Right lobe of liver (tissue), 4 donors: ENCODE measurements around the gene TBCCD1.

ENCODE experiments used
- CTCF ChIP-seq, 4 donors: fragments of 200-600 bp in 3 of 4; fragments of 450-650 bp in 1 of 4; IDR thresholded peaks; one replicate each; pipeline versions ENCODE4 v1.5.1 to v1.8.0; 2016 to 2022; ENCODE audit warnings: antibody characterized with exemption in 4 of 4, mild to moderate bottlenecking in 2 of 4
- POLR2A ChIP-seq: fragments of 450-650 bp; IDR thresholded peaks from one replicate; pipeline ENCODE4 v1.6.1; 2017; ENCODE audit warnings: antibody characterized with exemption, mild to moderate bottlenecking
- donor health status: DM: no; HTN: no; CAD: no.
- donor health status: DM: no; HTN: no; CAD: no.
- donor health status: DM: no; HTN: yes; CAD: no.

GRCh38 chr3:186609247-186609868, 42.2 kb upstream of the TBCCD1 start:
- TF ChIP-seq CTCF (IDR thresholded peaks at IDR 0.05) (peak; percentile 23 to 64 (median 40)), POLR2A (no peak)
